GM21619 (cell line): ENCODE measurements around the gene PRDX2.

Experiments
- ATAC-seq: cut with Tn5 transposase; IDR thresholded peaks from one replicate; pipeline ENCODE4 v1.9.1; 2021; ENCODE audit not compliant: unreplicated experiment

Gene PRDX2

GRCh38 chr19:12782174-12782423 is 19.5 kb downstream of the PRDX2 start:
- ATAC-seq, result no peak

GRCh38 chr19:12779162-12779993 is 22.2 kb downstream of the PRDX2 start:
- ATAC-seq, result no peak

- no peak for ATAC-seq
Observed at GRCh38 chr19:12778905-12779161, 22.8 kb downstream of the PRDX2 start.

- ATAC-seq, result no peak
Observed at GRCh38 chr19:12778017-12778904, 23.3 kb downstream of the PRDX2 start.

GRCh38 chr19:12777217-12778016 is 24.2 kb downstream of the PRDX2 start:
- ATAC-seq, result no peak

- peak; percentile 3 for ATAC-seq
Observed at GRCh38 chr19:12774588-12775555, 26.7 kb downstream of the PRDX2 start, which contains the start of gene HOOK2. Gene HOOK2, minus strand, starts transcription at chr19:12775552. Its CDS starts 103 bp downstream, at chr19:12775449.

- ATAC-seq, result no peak
Observed at GRCh38 chr19:12773571-12773970, 28.0 kb downstream of the PRDX2 start.

GRCh38 chr19:12772323-12772722 is 29.3 kb downstream of the PRDX2 start:
- no peak for ATAC-seq

GRCh38 chr19:12770922-12771321 is 30.7 kb downstream of the PRDX2 start:
- ATAC-seq, result no peak

GRCh38 chr19:12769689-12770088 is 31.9 kb downstream of the PRDX2 start:
- no peak for ATAC-seq

- ATAC-seq, result no peak
Observed at GRCh38 chr19:12767666-12768065, 33.9 kb downstream of the PRDX2 start.

GRCh38 chr19:12767150-12767549 is 34.5 kb downstream of the PRDX2 start:
- ATAC-seq, result no peak

- no peak for ATAC-seq
Observed at GRCh38 chr19:12766051-12766521, 35.5 kb downstream of the PRDX2 start.

- no peak for ATAC-seq
Observed at GRCh38 chr19:12764698-12765097, 36.9 kb downstream of the PRDX2 start.

GRCh38 chr19:12763100-12763499 is 38.5 kb downstream of the PRDX2 start:
- no peak for ATAC-seq

- ATAC-seq, result no peak
Observed at GRCh38 chr19:12759686-12760085, 41.9 kb downstream of the PRDX2 start.

- no peak for ATAC-seq
Observed at GRCh38 chr19:12757544-12758274, 43.9 kb downstream of the PRDX2 start.

- ATAC-seq, result no peak
Observed at GRCh38 chr19:12756150-12756883, 45.3 kb downstream of the PRDX2 start.
